ENCODE data around the gene BNIPL.

DNA sequence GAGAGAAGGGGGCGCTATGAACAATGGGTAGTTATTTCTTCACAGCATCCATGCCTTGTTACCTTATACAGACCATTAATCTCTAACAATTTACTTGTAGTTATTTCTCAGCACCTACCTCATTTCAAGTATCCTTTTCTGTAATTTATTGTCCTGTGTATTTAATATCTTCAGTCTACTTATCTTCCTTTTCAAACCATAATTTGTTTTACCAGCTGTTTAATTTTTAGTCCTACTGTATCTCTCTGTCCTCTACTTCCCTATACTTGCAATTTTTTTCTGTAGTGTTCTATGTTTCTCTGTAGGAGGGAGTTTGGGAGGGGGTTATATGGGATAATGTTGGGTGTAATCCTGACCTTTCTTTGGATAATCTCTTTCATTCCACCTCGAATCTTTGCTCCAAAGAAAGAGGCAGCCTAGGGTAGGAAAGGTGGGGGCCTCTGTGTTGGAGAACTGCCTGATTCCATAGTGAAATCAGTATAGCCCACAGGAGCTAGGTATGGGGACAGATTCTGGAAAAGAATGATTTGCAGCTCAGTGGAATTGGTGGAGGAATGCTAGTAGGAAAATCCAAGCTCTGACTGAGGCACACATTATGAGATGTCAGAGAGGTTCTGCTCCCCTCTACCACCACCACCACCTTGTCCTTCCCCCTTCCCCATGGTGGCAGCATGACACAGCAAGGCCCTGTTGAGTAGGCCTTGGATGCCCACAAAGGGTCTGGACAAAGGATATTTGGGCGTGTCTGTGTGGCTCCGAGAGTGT is 24.5 kb downstream of the BNIPL start:
- no peak for TF ChIP-seq EZH2 (IDR thresholded peaks at IDR 0.05)
- TF ChIP-seq POLR2AphosphoS5 (IDR thresholded peaks at IDR 0.05; ENCODE audit: borderline replicate concordance, low read depth, low read length), result no peak
- no peak for TF ChIP-seq FOXP2 (optimal IDR thresholded peaks at IDR 0.05; ENCODE audit: control extremely low read depth, extremely low read length, insufficient read depth)
